Measurements from ENCODE around the gene RPL32. TPM values are rescaled to one million over a fixed set of nuclear protein-coding genes. Genes with fewer than 3 reads are reported as not detected.

The RPL32 gene
- total and polyA plus RNA-seq, 2 of the 4 experiments (the other 2 are of a cell fraction): 566 to 1,856 TPM

- H3K9me3 ChIP-seq (ENCODE audit: control insufficient read depth, insufficient read depth, low read length): no peaks in the 10 kb centered on the region
- intact Hi-C loops (cut with micrococcal nuclease) (no loop called here), in situ Hi-C loops (cut with MboI; ENCODE audit: low sequenced_read_pairs) (no loop called here), dilution Hi-C loops (cut with HindIII; ENCODE audit: low sequenced_read_pairs, unreplicated experiment) (no loop called here)
- no peak overlapping the region for H2AFZ ChIP-seq (replicated peaks; ENCODE audit: low read length, poor library complexity)
- no peak overlapping the region for H2BK15ac ChIP-seq (ENCODE audit: low read depth, low read length)
- H3K36me3 ChIP-seq (ENCODE audit: control insufficient read depth, insufficient read depth, low read length): peaks cover 37% of the 10 kb centered on the region; the same call in 1 of the 2 replicates
- CTCF ChIA-PET: no interaction called here
- no peak overlapping the region for H3K27ac ChIP-seq (ENCODE audit: insufficient read depth, low read length)
- no peak overlapping the region for H2BK20ac ChIP-seq (ENCODE audit: low read depth, low read length)
- POLR2A ChIA-PET (ENCODE audit: unreplicated experiment): no interaction called here
- H4K20me1 ChIP-seq (ENCODE audit: insufficient read depth, low read length): no peaks in the 10 kb centered on the region
- H3K23ac ChIP-seq (ENCODE audit: low read depth, low read length): no peak overlapping the region
- H3K14ac ChIP-seq (replicated peaks; ENCODE audit: low read depth, low read length): no peak overlapping the region
- H2AK9ac ChIP-seq (replicated peaks; ENCODE audit: low read depth, low read length, poor library complexity): no peak overlapping the region
- no peak overlapping the region for H3K18ac ChIP-seq (ENCODE audit: low read depth, low read length)
- H4K5ac ChIP-seq (ENCODE audit: low read depth, low read length): no peak overlapping the region
- no peak overlapping the region for H3K9ac ChIP-seq (ENCODE audit: low read depth, low read length)
- TF ChIP-seq MXI1 (IDR thresholded peaks at IDR 0.05; ENCODE audit: borderline replicate concordance, low read depth, low read length): no peak
- no peak for TF ChIP-seq NFE2L2 (IDR thresholded peaks at IDR 0.05; ENCODE audit: low read depth, low read length)
- TF ChIP-seq USF2 (IDR thresholded peaks at IDR 0.05; ENCODE audit: low read depth, low read length): no peak
- TF ChIP-seq MAZ (IDR thresholded peaks at IDR 0.05; ENCODE audit: borderline replicate concordance, low read depth, low read length): no peak
- TF ChIP-seq ELK1 (IDR thresholded peaks at IDR 0.05; ENCODE audit: borderline replicate concordance, low read depth, low read length): no peak
- TF ChIP-seq CEBPB (IDR thresholded peaks at IDR 0.05; ENCODE audit: low read depth, low read length): no peak
- no peak for TF ChIP-seq BHLHE40 (IDR thresholded peaks at IDR 0.05; ENCODE audit: low read depth, low read length)
- H4K91ac ChIP-seq (ENCODE audit: insufficient read depth, low read depth, low read length): no peak overlapping the region
- H3K79me1 ChIP-seq (ENCODE audit: low read depth in 1 of 2, low read length in 2 of 2): no peaks in the 10 kb centered on the region
- H2AK5ac ChIP-seq (ENCODE audit: low read depth, low read length): no peak overlapping the region
- DNase-seq (no peak), ATAC-seq (ENCODE audit: low read depth) (no peak)
- no peaks in the 10 kb centered on the region for H3K9me1 ChIP-seq (ENCODE audit: insufficient read depth, low read length)
- no peak overlapping the region for H3K4me2 ChIP-seq (ENCODE audit: low read depth, low read length)
- H3K56ac ChIP-seq (ENCODE audit: extremely low read depth, insufficient read depth, low read length): no peak overlapping the region
- H2BK120ac ChIP-seq (ENCODE audit: low read depth, low read length): no peak overlapping the region
- H3K4ac ChIP-seq (ENCODE audit: low read depth, low read length): no peak overlapping the region
- BruUV-seq (replicated peaks): no TSS peak
- H4K8ac ChIP-seq (ENCODE audit: low read depth in 2 of 2, low read length in 2 of 2): no peak overlapping the region
- H3K4me1 ChIP-seq (ENCODE audit: control insufficient read depth, insufficient read depth, low read length): peaks cover 2% of the 10 kb centered on the region; the same call in 1 of the 2 replicates
- H3K27me3 ChIP-seq (ENCODE audit: control insufficient read depth, insufficient read depth, low read length): no peaks in the 10 kb centered on the region
- no peak overlapping the region for H3K4me3 ChIP-seq (ENCODE audit: insufficient read depth, low read depth, low read length)
- 96% methylated on average over 19 of the region's 24 CpGs; no CpG with 5 or more reads in 1 of the 2 experiments for WGBS, 2 experiments (ENCODE audit: extremely low coverage in 2 of 2, insufficient read length in 1 of 2)
- no peak overlapping the region for H2BK5ac ChIP-seq (ENCODE audit: low read depth, low read length, poor library complexity, severe bottlenecking)
Observed at GRCh38 chr3:12815078-12815477, 26.3 kb downstream of the RPL32 start.
